Endometrium (tissue), 2 donors: Measurements from ENCODE around the gene SLC7A6.

ENCODE experiments used
- FAIRE-seq: peaks from 2 replicates; lab custom pipeline; 2012; peaks lifted over from hg19 to GRCh38; lab: Jason Lieb, UNC
- donor health status: control.
- donor health status: control.

SLC7A6 gene

DNA sequence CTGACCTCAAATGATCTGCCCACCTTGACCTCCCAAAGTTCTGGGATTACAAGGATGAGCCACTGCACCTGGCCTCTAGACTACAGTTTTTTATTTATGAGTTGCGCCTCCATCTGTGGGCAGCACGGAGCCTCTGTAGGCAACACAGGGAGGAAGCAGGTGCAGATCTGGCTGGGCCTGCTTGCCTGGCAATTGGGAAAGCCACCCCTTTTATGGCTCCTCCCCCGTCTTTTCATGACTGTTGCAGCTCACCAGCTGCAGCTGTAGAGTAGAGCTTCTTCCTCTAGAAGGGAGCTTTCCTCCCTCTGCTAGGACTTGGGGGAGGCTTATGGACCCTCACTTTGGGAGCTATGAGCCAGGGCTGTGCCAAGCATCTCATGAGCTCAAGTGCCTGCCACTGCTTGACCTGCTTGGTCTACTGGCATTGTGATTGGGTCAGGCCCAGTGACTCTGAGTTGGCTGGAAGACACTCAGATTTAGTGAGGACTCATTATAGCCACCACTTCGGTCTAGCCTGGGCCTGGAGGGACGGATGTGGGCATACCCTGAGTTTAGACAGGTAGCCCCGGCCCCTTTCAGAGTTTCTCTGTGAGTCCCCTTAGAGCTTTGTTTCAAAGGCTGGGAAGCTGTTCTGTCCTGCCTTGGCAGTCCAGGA is 6.9 kb upstream of the SLC7A6 start:
- FAIRE-seq = no peak

DNA sequence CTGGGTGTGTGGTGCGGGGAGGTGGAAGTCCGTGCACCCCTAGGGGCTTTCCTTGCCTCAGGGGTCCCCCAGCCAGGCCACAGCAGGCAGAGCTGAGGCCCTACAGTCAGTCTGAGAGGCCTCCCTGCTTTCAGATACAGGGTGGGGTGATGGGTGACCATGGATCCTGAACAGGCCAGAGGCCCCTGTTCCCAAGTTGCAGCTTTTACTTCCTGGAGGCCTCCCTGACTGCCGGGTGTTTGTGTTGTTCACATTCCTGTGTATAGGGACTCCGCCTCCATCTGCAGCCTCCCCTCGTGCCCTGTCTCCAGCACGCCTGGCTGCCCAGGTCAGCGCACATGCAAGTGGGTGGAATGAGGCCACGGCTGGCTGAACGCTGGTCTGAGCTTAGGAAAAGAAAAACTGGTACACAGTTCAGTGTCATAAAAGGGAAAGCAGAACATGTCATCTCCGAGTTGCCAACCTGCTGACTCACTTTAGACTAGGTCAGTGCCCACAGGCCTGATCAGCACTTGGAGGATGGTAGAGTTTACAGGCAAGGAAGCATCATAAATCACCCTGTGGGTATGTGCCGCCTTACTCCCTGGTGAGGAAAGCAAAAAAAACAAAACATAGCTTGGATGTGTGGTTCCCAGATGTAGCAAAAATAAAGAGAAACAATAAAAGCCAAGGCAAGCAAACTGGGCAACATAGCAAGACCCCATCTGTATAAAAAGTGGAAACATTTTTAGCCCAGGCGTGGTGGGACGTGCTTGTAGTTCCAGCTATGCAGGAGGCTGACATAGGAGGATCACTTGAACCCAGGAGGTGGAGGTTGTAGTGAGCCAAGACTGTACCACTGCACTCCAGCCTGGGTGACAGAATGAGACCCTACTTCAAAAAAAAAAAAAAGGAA is 6.2 kb upstream of the SLC7A6 start:
- FAIRE-seq = no peak

DNA sequence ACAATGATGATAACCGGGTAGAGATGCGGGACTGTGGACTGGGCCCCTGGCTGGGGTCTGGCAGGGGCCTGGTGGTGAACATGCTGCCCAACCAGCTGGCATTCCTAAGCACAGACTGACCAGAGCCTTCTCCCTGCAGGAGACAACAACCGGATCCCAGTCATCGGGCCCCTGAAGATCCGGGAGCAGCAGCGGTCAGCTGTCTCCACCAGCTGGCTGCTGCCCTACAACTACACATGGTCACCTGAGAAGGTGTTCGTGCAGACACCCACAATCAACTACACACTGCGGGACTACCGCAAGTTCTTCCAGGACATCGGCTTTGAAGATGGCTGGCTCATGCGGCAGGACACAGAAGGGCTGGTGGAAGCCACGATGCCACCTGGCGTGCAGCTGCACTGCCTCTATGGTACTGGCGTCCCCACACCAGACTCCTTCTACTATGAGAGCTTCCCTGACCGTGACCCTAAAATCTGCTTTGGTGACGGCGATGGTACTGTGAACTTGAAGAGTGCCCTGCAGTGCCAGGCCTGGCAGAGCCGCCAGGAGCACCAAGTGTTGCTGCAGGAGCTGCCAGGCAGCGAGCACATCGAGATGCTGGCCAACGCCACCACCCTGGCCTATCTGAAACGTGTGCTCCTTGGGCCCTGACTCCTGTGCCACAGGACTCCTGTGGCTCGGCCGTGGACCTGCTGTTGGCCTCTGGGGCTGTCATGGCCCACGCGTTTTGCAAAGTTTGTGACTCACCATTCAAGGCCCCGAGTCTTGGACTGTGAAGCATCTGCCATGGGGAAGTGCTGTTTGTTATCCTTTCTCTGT is 5.1 kb upstream of the SLC7A6 start:
- no peak for FAIRE-seq

DNA sequence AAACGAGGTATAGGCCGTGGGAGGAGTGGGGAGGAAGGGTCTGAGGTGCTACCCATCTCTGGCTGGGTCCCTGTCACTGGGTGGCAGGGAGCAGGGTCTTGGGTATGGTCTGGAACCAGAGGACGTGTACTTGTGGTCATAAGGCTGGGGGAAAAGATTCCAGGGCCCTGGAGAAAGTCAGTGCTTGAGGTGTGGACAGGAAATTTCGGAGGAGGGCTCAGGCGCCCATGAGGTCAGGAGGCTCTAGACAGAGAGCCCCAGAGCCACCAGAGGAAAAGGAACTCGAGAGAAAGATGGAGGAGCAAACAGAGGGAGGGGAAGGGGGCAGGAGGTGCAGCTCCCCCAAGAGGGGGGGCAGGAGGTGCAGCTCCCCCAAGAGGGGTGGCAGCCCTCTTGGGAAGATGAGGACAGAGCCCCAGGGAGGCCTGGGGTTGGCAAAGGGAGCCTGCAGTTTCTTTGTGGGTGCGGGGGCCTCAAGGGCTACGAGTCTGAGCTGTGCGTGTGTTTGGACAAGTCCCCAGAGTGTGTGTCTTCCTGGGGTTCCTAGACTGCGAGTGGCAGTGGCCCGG is 683 bp upstream of the SLC7A6 start:
- FAIRE-seq = no peak

DNA sequence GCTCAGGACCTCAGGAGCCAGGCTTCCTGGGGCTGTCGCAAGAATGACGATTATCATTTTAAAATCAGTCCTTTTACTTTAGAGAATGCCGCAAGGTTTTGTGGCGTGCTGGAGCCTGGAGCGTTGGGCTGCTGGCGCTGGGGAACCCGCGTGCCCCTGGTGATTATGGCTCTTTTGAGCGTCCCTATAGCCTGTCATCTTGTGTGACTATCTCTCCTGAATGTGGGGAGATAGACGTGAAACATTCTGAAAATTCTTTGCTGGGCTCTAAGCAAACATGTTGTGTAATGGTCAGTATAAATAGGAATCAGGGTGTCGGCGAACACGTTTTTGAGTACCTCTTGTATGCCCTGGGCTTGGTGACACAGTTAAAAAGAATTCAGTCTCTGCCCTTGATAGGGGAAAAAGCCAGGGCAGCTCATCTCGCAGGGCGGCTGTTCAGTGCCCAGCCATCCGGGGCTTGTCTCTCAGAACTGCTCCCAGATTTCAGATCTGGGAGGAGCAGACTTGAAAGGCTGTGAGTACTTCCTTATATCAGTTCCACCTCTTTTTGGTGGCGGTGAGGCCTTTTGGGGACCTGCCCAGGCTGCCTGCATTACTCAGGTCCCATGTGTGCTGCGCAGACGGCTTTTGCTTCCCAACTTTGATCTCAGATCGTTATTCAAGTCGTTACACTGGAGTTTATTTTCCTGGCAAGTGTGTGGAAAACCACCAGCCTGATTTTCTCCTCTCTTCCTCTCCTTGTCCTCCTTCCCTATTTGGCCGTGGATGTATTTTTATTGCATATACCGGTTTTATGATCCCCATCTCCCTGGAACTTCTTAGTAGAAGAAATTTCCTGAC is 973 bp downstream of the SLC7A6 start:
- FAIRE-seq = no peak

DNA sequence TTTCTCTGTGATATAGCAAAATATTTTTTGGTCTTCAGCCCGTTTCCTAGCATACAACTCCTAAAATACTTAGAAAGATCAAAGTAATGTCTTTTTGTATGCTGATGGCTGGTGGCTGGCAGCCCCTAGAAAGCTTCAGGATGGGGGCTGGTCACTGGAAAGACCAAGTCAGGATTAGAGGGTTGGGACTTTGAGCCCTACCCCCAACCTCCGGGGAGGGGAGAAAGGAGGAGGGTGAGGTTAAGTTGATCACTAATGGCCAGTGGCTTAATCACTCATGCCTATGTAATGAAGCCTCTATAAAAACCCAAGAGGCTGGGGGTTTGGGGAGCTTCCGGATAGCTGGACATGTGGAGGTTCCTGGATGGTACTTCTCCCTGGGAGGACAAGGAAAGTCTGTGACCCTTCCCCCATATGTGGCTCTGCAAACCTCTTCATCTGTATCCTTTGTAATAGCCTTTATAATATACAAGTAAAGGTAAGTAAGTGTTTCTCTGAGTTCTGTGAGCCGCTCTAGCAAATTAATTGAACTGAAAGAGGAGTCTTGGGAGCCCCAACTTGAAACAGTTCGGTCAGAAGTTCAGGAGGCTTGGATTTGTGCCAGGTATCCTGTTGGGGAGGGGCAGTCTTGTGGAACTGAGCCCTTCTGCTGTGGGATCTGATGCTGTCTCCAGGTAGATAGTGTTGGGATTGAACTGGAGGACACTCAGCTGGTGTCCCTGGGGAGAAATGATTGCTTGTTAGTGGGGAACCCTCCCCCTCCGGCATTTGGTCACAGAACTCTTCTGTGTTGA is 3.5 kb downstream of the SLC7A6 start:
- FAIRE-seq = no peak

DNA sequence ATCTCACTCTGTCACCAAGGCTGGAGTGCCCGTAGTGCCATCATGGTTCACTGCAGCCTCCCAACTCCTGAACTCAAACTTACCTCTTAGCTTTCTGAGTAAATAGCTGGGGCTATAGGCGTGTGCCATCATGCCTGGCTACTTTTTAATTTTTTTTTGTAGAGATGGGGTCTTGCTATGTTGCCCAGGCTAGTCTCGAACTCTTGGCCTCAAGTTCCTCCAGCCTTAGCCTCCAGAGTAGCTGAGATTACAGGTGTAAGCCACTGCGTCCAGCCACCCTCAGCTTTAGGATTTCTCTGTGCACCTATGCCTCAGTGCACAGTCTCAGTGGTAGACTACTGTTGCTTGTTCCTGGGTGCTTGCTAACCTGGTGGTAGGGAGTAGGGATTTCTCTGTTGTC is 5.5 kb downstream of the SLC7A6 start:
- FAIRE-seq = no peak

DNA sequence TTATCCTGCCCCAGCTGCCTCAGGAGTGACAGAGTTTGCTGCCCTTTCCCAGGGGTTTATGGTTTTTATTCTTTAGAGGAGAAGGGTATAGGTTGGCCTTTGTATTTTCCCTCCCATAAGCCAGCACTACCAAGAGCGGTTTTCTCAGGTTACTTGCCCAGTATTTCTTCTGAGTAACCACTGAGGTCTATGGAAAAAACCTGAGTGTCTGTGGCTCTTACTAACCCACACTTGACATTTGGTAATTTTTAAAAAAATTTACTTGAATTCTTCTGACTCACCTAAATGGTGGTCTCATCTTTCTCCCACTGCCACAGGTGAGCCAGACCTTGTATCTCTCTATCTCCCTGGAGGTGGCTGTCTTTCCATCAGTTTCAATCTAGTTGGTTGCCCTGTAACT is 6.0 kb downstream of the SLC7A6 start:
- no peak for FAIRE-seq

DNA sequence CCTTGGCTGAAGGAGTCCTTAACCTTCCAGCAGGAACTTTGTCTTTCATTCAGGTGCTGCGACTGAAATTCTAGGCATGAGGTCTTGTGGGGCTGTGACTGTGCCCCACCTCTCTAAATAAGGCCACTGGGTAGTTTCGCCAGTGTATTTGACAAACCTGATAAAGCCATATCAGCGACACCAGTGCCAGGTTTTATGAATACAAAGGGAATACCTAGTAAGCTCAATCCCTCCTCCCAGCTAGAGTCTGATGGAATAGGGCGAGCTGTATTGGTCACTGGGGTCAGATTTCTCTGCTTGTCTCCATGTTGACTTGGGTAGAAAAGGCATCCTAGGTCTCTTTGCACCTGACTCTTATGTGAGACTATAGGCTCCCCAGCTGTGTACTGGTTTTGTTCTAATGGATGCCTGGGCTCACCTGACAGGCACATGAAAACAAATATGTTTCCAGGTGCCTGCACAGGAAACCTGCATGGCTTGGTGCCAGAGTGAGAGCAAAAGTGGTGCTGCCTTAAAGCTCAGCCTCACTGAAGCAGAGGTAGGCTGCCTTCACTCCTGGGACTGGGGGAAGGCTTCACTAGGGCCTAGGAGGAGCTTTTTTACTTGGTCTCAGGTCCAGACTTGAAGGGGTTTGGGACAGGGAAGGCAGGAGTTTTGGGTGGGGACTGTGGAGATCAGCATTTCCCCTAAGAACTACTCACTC is 8.3 kb downstream of the SLC7A6 start:
- no peak for FAIRE-seq

DNA sequence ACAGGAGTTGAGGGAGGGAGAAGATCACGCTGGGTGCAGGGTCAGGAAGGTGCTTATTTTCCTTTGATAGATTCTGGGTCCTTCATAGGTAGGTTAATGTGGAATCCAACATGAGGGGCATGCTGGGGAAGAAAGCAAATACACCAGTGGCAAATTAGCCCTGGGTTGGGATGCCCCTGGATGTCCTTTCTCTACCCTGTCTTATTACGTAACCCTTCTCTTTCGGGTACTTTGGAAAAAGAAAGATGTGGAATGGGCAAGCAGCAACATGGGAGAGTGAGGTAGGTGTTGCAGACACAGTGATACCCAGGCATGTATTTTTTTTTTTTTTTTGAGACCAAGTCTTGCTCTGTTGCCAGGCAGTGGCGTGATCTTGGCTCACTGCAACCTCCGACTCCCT is 9.1 kb downstream of the SLC7A6 start:
- FAIRE-seq = no peak

DNA sequence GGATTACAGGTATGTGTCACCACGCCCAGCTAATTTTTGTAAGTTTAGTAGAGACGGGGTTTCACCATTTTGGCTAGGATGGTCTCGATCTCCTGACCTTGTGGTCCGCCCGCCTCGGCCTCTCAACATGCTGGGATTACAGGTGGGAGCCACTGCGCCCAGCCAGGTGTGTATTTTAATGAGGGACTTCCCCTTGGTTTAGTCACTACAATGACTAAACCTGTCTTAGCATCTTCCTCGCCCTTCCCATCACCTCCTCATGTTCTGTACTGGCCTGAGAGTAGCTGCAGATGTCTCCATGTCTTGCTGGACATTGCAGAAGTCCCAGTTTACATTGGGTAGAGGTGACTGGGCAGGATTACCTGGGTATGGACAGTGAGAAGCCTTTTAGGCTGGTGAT is 9.6 kb downstream of the SLC7A6 start:
- no peak for FAIRE-seq

DNA sequence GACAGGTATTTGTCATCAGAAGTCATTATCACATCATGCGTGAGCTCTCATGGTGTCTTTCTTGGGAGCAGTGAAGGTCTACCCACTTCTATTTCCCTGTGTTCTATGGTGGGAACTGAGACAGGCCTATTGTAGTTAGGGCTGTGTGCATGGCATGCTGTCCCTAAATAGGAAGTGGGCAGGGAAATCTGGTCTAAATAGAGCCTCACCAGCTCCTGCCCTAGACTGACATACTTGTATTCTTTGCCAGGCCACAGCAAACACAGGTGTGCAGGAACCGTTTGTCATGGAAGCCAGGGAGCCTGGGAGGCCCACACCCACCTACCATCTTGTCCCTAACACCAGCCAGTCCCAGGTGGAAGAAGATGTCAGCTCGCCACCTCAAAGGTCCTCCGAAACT is 10.1 kb downstream of the SLC7A6 start:
- FAIRE-seq = no peak

DNA sequence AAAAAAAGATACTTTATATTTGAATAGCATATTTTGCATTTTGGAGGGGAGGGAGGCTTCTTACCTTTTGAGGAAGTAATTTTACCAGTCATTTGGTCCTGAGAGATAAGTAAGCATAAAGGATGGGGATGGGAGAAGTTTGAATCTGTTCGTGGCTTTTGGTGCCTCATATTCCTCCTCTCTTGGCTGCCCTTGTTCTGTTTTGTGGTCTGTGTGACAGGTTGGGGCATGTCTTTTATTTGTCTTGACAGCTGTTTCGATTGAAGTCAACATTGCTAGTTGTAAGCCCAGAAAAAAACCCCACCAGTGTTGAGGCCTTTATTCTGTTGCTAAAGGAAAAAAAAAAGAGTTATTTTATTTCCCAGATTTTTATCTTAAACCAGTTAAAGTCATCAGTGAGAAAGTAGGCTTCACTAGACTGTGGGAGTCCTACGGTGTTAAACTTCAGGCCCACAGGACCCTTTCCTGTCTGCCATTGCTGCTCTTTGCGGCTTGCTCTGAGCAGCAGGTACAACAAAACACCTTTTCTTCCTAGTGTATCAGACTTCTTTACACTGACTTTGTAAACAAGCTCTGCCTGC is 11.4 kb downstream of the SLC7A6 start:
- no peak for FAIRE-seq

DNA sequence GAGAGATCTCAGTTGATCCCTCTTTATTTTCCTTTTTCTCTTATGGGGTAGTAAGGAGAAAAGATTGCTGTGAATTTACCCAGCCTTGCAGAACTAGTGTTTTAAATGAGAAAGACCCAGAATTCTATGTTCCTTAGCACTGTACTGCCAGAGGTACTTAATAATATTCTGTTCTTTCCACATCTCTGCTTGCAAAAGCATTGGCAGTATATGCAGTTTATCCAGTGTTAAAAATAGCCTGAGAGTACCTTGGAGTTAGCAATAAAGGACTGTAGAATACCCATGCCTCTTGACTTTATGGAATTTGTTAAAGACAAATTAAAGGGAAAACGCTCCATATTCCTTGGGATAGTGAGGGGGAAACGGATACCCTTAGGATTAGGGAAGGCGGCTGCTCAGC is 11.9 kb downstream of the SLC7A6 start:
- no peak for FAIRE-seq

DNA sequence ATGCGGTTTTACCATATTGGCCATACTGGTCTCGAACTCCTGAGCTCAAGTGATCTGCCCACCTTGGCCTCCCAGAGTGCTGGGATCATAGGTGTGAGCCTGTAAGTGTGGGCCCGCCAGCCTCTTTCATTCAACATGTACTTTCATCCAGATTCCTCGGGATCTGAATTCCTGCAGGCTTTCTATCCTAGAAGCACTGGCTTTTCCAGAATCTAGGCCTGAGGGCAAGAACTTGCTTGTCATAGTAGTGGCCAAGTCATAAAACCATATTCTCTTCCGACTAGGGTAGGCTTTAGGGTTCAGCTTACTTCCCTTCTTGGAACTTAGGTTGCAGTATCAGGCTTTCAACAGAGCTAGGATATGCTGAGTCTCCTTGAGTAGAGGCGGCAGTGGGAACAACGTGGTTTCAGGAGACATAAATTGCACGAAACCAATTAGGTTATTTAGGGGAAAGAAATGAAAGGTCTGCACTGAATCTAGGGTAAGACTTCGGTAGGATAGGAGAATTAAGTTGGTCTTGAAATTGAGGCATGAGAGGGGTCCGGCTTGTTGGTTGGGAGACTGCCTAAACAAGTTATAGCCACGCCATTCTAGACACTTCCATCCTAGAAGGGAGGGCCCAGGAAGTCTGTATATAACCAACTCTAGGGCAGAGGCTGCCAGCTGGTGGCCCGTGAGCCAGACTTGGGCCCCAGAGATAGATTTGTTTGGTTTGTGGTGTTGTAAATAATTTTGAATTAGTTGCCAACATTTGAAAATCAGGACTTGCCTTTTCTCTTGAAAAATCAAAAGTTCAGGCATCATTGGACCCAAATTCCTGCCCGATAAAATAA is 15.6 kb downstream of the SLC7A6 start:
- FAIRE-seq = no peak

DNA sequence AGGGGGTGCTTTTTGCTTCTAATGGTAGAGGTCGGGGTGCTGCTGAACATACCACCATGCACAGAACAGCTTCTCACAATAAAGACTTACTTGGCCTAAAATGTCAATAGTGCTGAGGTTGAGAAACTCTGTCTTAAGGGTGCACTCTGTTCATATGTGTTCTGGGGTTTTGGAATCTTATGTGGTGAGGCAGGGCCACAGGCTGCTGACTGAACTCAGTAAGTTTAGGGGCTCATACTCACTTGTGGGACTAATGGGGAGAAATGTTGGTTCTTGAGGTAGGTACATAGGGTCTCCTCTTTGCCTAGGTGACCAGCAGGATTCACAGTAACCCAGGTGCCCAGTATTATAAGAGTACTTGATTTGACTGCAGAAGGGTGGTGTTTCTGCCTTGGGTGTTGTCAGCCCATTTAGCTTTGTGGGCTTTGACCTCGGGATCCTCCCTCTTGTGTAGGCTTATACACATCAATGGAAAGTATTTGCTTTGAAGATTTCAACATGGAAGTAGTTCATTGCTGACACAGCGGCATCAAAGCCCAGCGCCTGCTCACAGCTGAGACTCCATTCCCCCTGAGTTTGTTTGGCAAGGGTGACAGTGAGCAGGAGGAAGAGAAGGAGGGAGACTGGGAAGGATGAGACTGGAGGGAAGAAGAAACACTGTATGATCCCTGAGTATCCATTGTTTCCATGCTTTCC is 17.2 kb downstream of the SLC7A6 start:
- FAIRE-seq = no peak

DNA sequence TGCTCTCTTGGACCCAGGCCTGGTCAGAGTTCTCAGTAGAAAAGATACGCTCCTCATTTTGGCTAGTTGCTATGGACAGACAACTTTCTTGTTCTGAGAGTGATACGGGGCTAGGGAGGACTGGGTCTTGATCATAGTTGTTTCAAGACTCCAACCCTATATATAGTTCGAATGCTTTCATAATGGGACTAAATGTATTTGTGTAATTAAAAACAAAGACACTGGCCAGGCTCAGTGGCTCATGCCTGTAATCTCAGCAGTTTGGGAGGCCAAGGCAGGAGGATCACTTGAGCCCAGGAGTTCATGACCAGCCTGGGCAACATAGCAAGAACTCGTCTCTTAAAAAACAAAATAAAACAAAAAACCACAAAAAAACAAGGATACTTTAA is 17.7 kb downstream of the SLC7A6 start:
- FAIRE-seq = no peak

DNA sequence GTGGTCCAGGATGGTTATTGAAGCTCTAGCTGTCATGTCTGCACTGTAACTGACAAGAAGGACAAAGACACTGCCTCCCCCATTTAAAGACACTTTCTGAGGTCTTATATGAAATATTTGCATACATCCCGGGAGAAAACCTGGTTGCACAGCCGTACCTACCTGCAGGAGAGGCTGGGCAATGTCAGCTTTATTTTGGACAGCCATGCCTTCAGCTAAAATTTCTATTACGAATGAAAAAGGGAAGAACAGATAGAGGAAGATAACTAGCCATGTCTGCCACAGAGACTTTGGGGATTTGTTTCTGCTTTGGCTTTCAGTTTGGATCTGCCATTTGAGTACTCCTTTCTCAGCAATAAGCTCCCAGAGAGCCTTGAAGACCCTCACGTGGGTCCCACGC is 19.0 kb downstream of the SLC7A6 start:
- FAIRE-seq = no peak
